Thyroid gland (tissue), 4 donors: ENCODE results near the gene PHF21A.

Experiments used
- CTCF ChIP-seq, 6 experiments: fragments of 200-600 bp in 3 of 6; fragments of 450-650 bp in 3 of 6; sonication (generic) in 3 of 6; IDR thresholded peaks; one replicate each; pipeline ENCODE4 v1.5.1; 2016 to 2019; ENCODE audit warnings: antibody characterized with exemption in 6 of 6, mild to moderate bottlenecking in 2 of 6, inconsistent platforms in 1 of 6, moderate library complexity in 1 of 6
- POLR2A ChIP-seq, 2 donors: fragments of 450-650 bp; IDR thresholded peaks; one replicate each; pipeline ENCODE4 v1.6.1; 2017; ENCODE audit warnings: antibody characterized with exemption in 2 of 2, mild to moderate bottlenecking in 2 of 2, moderate library complexity in 1 of 2

DNA sequence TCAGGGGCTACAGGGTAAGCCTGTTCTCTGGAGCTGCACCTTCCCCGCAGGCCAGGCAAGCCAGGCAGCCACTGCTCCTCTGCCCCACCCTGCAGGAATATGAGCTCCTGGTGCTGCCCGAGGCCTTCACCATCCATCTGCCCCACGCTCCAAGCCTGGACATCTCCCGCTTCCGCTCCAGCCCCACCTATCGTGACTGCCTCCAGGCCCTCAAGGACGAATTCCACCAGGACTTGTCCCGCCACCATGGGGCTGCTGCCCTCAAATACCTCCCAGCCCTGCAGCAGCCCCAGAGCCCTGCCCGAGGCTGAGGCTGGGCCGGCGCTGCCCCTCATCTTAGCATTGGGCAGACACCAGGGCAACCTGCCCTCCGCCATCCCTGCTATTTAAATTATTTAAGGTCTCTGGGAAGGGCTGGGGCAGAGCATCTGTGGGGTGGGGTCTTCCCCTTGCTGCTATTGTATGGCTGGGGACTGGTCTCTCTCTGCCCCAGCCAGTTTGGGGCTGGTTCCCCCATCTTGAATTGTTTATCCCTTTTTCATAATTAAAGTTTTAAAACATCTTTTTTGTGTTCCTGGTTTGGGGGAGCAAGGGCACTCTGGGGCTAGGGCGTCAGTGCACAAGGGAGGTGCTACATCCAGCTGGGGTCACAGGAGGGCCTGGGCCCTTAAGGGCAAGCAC is 192.6 kb downstream of the PHF21A start:
- TF ChIP-seq CTCF (IDR thresholded peaks at IDR 0.05), result no peak
- no peak for TF ChIP-seq POLR2A (IDR thresholded peaks at IDR 0.05)
